Dermis blood vessel endothelial cell (primary cell): ENCODE measurements around the gene MISP. TPM values are rescaled to one million over a fixed set of nuclear protein-coding genes. Genes with fewer than 3 reads are reported as not detected.

Experiments used
- DNase-seq: peaks from one replicate; pipeline ENCODE4 v3.0.0; 2010
- total RNA-seq: library from RNA; depleted of rRNA; stranded (reverse); fragments of >200 nt; gene quantifications from 2 replicates; pipeline ENCODE4 v1.2.3, GENCODE V29; 2014

MISP gene
- total RNA-seq, 1 donor from 2014 or later, result not detected

DNA sequence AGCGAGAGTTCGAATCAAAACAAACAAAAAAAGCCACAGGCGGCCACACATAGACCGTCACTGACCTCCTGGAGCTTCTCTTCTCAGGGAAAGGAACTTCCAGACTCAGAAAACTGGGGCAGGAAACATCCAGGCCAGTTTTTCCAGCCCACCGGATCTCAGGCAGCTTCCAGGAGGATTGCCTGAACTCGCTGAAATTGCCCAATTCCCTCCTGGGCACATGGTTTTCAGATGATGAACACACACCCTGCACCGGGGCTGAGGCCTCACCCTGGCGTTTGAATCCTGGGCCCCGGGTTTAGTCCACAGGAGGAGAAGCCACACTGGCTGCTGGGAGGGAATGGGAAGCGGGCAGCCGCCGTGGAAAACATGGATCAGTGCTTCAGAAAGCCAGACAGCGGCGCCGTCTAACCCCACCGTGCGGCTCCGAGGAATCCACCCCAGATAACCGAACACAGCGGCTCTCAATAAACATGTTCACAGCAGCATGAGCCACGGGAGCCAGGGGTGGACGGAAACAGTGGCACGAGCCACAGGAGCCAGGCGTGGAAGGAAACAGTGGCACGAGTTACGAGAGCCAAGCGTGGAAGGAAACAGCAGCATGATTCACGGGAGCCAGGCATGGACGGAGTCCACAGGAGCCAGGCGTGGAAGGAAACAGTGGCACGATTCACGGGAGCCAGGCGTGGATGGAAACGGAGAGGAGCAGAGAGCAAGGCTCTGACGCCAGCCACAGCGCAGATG lies 28.2 kb downstream of the MISP start:
- DNase-seq, result peak; percentile 75

DNA sequence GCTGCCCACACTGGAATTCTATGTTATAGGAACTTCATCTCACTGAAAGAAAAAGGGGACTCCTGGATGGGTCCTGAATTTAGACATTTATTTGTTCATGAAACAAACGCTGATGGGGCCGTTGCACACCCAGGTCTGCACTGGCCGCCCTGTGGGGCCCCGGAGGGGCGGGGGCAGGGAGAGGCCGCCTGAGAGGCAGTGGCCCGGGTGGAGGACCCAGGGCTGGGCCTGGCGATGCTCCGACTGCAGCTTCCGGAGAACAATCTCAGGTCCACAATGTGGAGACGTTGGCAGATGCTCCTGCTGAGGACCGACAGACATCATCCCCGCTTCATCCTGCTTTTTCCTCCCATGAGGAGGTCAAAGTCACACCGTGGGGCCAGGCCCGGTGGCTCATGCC lies 30.0 kb downstream of the MISP start:
- no peak for DNase-seq

DNA sequence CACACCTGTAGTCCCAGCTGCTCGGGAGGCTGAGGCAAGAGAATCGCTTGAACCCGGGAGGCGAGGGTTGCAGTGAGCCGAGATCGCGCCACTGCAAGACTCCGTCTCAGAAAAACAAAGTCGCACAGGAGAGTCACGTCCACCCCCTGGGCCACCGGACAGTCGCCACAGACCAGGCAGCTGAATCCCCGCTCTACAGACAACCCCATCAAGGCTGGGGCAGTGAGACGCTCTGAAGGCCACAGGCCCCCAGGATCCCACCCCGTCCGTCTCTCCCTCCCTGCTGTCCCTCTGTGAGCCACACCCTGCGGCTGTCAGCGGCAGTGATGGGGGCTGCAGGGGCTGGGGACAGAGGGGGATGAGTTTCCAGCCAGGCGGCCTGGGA lies 30.9 kb downstream of the MISP start:
- DNase-seq, result no peak

DNA sequence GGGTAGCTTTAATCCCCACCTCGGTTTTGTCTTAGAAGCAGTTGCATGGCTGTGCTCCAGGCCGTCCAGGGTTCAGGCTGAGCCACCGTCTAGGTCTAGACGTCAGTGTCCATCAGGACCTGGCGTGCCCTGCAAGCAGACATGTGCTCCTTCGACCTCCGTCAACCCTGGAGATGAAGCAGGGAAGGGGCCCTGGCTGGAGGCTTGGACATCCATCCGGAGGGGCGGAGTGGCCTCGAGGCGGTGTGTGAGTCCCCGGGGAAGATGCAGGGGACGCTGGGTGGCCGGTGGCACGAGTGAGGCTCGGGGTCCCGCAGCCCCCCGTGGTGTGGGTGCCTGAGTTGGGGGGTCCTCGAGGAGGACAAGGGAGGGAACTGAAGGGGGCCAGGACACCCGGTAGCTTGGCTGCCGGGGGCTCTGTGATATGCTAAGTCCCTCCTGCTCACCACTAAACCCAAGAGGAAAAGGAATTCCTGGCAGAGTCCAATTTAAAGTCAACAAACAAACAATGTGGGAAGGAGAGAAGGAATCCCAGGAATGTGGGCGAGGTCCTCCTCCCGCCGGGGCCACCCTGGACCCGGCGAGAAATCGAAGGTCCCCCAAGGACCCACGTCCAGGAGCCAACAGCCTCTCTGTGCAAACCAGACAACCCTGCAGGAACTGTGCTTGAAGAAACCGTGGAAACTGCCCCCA lies 31.4 kb downstream of the MISP start:
- peak; percentile 75 for DNase-seq

DNA sequence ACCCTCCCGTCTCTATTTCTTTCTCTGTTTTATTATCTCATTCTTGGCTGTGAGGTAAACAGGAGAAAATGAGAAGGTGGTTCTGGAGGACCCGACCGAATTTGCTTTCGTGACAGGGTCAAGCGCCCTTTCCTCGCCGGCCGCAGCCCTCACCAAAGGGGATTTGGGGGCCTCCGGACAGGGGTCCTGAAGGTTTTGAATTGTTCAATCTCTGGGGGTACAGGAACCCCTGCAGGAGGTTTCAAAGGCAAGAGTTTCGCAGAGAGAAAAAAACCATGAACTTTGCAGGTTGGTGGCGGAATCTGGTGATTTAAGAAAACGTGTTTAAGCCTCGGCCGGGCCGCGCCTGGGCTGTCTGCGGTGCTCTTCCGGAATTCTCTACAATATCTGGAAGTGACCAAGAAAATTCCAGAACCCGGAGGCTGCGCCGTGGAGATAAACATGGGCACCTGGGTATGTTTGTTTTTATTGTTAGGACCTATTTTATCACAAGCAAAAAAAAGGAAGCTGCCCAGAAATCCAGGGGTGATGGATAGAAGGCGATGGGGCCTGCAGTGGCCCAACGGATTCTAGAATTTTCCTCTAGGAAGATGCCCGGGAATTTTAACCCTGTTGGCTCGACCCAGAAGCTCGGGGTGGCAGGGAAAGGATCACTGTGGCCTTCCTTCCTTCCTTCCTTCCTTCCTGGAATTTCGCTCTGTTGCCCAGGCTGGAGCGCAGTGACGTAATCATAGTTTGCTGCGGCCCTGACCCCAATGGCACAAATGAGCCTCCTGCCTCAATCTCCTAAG lies 32.2 kb downstream of the MISP start:
- peak; percentile 91 for DNase-seq

DNA sequence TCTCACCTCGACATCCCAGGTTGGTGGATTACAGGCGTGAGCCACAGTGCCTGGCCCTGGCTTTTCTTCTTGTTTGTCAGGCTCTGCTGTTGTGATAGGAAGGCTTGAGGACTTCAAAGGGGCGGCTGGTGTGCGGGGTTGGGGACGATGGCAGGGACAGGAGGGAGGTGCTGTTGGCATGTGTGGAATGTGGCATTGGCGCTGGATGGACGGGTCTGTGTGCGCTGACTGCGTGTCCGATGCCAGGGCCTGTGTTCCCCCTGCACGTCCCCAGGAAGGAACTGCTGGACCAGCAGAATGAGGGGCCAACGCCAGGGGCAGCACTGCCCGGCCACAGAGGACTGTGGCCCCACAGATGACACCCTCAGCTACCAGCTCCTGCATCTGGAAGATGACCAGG lies 33.6 kb downstream of the MISP start:
- no peak for DNase-seq

DNA sequence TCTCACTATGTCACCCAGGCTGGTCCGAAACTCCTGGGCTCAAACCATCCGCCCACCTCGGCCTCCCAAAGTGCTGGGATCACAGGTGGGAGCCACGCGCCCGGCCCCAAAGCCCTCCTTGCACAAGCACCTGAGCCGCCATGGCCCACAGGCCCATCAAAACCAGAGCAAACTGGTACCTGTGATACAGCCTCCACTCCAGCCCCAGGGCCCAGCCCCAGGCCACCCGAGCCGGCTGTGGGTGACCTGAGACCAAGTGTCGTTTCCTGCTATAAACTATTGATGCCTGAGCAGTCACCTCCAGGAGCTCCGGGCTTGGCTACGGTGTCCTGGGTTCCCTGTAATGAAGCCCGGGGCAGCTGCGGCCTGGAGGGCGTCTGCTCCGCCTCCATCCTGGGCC lies 36.6 kb downstream of the MISP start:
- DNase-seq, result no peak

DNA sequence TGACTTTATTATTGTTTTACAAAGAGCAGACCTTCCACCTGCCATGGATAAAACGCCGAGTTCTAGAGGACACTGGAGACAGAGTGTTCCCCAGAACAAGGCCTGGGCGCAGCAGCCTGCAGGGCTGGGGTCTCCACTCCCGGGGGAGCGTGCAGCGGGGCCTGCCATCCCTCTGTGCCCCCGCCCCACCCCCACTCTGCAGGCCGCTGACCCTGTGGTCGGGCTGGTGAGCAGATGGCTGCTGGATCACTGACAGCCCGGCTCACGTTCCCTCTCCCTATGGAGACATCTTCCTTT lies 37.7 kb downstream of the MISP start:
- no peak for DNase-seq

DNA sequence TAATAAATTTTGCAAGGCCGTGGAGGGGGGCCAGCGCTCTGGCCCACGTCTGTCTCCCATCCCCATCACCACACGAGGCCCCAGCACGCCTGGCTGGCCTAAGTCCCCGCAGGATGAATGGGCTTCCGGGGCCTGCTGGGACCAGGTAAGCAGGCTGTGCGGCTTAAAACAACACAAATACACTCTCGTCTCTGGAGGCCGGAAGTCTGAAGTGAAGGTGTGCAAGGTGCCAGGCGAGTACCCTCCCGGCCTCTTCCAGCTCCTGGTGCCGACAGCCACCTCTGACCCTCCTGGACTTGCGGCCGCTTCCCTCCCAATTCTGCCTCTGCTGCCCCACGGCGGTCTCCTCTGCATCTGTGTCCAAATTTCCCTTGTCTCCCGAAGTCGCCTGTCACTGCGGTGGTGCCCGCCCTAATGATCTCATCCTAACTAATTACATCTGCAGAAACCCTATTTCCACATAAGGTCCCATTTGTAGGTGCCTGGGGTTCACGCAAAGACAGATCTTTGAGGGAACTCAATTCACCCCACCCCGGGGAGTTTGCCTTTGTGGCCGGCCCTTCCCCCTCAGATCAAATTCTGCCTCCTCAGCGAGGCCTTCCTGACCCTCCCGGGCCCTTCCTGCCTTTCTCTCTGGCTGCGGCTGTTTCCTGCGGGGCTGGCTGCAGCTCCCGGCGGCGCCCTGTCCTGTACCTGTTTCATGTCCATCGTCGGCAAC lies 38.2 kb downstream of the MISP start:
- DNase-seq, result peak; percentile 84

DNA sequence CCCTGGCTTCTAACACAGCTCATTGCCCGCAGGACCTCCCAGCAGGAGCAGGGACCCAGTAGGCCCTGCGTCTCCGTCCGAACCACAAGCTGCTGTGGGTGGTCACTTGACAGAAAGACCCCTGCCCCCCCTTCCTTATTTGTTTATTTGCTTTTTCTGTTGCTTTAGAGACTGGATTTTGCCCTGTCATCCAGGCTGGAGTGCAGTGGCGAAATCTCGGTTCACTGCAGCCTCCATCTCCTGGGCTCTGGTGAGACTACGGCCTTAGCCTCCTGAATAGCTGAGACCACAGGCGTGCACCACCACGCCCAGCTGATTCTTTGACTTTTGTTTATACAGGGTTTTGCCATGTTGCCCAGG lies 38.8 kb downstream of the MISP start:
- DNase-seq, result no peak

DNA sequence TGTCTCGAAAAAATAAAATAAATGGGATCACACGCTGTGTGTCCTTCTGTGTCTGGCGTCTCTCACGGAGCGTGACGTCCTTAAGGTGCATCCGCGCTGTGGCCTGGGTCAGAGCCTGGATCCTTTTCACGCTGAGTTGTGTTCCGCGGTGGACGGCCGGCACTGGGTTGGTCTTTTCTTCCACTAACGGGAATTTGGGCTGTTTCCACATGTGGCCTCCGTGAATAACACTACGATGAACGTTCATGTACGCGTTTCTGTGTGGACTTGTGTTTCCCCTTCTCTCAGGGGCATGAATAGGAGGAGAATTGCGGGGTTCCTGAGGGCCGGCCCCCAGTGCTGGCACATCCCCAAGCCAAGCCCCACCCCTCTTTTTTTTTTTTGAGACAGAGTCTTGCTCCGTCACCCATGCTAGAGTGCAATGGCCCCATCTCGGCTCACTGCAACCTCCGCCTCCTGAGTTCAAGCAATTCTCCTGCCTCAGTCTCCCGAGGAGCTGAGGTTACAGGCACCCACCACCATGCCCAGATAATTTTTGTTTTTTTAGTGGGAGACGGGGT lies 40.2 kb downstream of the MISP start:
- DNase-seq, result no peak

DNA sequence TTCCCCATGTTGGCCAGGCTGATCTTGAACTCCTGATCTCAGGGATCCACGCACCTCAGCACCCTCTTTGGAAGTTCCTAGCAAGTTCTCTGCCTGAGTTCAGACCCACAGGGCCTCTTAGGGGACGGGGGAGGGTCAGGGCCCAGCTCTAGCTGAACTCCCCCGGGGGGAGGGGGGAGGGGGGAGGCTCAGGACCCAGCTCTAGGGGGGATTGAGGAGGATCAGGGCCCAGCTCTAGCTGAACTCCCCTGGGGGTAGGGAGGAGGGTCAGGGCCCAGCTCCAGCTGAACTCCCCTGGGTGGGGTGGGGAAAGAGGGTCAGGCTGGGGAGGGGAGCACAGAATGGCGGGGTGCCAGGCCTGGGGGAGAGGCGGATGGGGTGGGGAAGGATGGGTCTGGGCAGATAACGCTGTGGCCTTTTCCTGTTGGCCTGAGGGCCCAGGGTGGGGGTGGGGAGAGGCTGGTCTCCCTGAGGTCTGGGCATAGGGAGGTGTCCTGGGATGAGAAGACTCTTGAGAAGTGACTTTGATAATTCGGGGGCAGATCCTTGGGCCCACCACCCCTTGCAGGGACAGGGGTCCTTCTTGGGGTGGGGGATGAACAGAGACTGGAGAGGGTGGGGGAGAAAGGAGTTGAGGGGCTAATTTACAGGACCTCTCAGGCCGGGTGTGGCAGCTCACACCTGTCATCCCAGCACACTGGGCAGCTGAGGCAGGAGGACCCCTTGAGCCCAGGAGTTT lies 40.8 kb downstream of the MISP start:
- DNase-seq, result no peak

DNA sequence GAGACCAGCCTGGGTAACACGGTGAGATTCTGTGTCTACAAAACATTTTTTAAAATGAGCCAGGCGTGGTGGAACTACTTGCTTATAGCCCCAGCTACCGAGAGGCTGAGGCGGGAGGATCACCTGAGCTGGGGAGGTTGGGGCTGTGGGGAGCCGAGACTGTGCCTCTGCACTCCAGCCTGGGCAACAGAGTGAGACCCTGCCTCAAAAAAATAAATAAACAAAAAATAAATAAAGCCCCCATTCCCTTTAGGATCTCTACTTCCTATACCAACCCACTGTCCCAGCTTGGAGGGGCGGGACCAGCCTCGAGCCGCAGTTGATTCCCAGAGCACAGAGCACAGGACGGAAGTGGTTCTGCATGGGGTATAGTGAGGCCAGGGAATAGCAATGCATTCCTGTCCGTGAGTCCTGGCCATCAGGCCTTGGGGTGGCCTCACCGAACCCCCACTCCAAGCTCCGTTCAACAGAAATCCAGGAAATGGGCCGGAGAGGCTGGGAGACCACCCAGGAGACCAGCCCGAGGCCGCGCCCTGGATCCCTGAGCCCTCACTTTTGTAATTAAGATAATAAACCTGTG lies 41.5 kb downstream of the MISP start:
- peak; percentile 45 for DNase-seq

DNA sequence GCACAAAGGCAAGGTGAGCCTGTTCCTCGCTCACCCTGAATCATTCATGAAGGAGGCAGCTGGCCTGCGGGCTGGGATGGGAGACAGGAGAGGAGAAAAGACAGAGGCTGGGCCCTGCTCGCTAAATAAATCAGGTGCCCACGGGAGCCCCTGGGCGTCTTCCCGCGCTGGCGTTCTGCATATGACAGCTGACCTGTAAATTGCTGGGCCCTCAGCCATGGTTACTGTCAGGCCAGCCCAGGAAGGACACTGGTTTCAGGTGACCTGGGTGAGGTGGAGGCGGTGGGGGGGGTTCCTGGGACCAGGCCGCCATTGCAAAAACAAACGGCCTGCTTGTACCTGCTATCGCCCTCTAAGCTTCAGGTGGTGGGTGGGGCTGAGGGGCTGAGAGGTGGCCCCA lies 42.9 kb downstream of the MISP start:
- DNase-seq, result no peak

DNA sequence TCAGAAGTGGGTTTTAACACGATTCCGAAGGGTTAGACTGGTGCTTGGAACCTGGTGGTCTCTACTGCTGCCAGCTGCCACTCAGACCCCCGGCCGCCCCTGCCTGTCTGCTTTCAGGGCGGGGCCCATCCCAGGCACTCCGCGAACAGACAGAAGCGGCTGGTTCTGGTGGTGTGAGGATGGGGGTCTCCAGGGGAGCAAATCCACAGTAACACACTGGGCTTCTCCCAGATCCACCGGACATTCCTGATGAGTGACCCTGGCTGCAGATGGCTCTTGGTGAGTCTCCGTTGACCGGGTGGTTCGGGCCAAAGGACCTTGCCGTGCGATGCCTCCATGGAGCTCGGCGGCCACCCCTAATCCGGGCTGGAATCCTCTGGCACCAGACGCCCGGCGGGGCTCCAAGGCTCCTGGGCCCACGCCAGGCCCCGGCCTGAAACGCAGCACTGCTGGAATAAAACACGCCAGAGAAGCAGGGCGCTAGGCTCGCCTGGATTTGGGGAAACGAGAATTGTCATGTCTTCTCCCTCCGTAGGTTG lies 44.2 kb downstream of the MISP start:
- no peak for DNase-seq

DNA sequence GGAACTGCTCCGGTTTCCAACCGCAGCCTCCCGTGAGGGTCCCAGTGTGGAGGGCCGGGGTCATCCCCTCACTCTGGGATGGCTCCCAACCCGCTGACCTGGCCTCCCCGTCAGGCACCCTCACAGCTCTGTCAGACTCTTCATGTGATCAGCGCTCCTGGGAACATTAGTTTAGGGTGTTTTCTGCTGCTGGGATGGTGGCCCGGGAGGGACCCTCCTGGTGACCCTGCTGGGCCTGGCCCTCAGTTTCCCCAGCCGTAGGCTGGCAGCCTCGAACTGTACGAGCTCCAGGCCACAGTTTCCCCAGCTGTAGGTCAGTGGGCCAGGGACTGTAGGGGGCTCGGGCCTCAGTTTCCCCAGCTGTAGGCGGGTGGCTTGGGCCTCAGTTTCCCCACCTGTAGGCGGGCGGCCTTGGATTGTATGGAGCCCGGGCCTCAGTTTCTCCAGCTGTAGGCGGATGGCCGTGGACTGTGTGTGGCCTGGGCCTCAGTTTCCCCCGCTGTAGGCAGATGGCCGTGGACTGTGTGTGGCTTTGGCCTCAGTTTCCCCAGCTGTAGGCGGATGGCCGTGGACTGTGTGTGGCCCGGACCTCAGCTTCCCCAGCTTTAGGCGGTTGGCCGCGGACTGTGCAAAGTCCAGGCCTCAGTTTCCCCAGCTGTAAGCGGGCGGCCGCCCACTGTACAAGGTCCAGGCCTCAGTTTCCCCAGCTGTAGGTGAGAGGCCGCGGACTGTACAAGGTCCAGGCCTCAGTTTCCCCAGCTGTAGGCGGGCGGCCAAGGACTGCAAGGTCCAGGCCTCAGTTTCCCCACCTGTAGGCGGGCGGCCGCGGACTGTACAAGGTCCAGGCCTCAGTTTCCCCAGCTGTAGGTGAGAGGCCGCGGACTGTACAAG lies 45.0 kb downstream of the MISP start:
- no peak for DNase-seq

DNA sequence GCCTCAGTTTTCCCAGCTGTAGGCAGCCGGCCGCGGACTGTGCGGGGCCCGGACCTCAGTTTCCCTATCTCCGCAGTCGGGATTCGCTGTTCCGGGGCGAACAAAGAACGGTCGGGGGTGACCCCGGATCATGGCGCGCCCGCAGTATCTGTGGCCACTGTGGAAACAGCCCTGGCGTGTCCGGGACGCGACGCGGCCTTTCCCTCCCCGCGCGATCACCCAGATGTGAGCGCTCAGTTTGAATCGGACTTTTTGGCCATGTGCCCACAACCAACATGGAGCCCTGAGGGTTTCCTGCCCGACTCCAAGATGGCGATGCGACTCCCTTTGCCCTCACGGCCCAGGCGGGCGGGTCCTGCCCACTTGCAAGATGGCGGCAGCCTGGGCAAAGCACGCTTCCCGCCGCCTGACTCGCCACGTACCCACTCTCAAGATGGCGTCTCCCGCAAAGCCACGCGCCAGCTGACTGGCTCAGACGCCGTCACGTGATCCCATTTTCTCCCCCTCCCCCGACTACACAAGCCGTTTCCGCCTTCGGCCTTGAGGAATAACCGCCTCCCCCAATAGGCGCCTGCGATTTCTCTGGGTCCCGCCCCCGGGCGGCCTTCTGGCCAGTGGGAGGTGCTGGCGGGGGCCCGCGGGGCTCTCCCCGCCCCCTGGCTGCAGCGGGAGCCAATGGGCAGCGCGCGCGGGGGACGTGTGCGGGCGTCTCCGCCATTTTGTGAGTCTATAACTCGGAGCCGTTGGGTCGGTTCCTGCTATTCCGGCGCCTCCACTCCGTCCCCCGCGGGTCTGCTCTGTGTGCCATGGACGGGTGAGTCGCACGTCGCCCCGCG lies 46.0 kb downstream of the MISP start, which contains the start of gene PTBP1:
TSS of gene PTBP1 (plus strand) at position 761 of the 836 bp plus-strand sequence. CDS start at position 807, 46 bp downstream.
- DNase-seq, result peak; percentile 100

DNA sequence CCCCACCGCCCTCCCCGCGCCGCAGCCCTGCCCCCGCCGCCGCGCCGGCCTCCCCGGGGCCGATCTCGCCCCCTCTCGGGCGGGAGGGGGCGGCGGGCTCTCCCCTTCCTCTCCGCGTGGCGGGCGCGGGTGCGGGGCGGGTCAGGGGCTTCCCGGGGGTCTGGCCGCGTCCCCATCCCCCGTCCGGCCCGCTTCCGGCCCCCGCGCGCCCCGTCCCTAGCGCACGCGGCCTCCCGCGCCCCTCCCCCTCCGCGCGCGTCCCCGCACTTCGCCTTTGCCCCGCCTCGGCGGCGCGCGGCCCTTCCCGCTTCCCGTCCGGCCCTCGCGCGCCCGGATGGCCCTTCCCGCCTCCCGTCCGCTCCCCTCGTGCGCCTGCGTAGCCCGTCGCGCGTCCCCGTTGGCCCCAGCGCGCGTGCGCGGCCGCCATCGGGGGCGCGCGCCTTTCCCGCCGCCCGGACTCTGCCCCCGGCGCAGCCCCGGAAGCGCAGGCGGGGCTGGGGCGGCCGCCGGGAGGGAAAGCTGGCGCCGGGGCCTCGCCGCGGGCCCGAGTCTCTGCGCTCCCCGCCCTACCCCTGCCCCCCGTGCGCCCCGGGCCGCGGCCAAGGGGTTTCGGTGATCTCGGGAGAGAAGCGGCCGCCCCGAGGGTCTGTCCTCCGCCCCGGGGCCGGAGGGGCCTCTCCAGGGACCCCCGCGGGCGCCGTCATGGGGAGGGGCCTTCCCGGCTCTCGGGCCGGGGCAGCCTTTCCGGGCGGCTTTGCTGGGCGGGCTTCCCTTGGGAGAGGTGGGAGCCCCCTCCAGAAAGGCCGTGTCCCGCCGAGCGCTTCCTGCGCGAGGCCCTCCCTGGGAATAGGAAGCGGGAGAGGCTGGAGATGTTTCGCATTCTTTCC lies 46.9 kb downstream of the MISP start:
- DNase-seq, result peak; percentile 94
